HepG2 (cell line): Measurements from ENCODE around the gene SLC25A45. TPM values are rescaled to one million over a fixed set of nuclear protein-coding genes. Genes with fewer than 3 reads are reported as not detected.
A peak's percentile ranks its signal among the peaks of the same experiment; 100 is the strongest.

Experiments
- BCL6 ChIP-seq: IDR thresholded peaks from 2 replicates; pipeline ENCODE4 v1.6.1; 2016; ENCODE audit warnings: missing genetic modification reagents, missing compliant biosample characterization
- CBX5 ChIP-seq: sonication (generic); formaldehyde crosslinking; IDR thresholded peaks from 2 replicates; pipeline ENCODE4 v1.4.0; 2020; ENCODE audit warnings: missing genetic modification reagents, borderline replicate concordance
- CCAR2 ChIP-seq: fragments of 200-400 bp; formaldehyde crosslinking; optimal IDR thresholded peaks from 2 replicates; pipeline ENCODE3; 2018; ENCODE audit warnings: low read depth, mild to moderate bottlenecking, low read length, moderate library complexity
- CREM ChIP-seq, 2 experiments: sonication (generic) in 1 of 2; formaldehyde crosslinking in 1 of 2; IDR thresholded peaks; 2 replicates each; pipeline versions ENCODE4 v1.4.0 to v1.6.1; 2016 to 2020; ENCODE audit warnings: antibody characterized with exemption in 1 of 2, mild to moderate bottlenecking in 1 of 2, missing genetic modification reagents in 1 of 2
- FOSL2 ChIP-seq: sonication (generic); formaldehyde crosslinking; IDR thresholded peaks from 2 replicates; pipeline ENCODE4 v1.4.0; 2020; ENCODE audit warnings: missing genetic modification reagents
- FOXA3 ChIP-seq: IDR thresholded peaks from 2 replicates; pipeline ENCODE4 v1.6.1; 2016; ENCODE audit warnings: missing genetic modification reagents, missing compliant biosample characterization
- HMG20A ChIP-seq: IDR thresholded peaks from 2 replicates; pipeline ENCODE4 v1.6.1; 2016; ENCODE audit warnings: borderline replicate concordance
- HNRNPUL1 ChIP-seq: fragments of 200-400 bp; formaldehyde crosslinking; IDR thresholded peaks from 2 replicates; pipeline ENCODE4 v1.6.1; 2017; ENCODE audit warnings: low read depth, mild to moderate bottlenecking, low read length, moderate library complexity
- HOXD1 ChIP-seq: sonication (generic); formaldehyde crosslinking; IDR thresholded peaks from 2 replicates; pipeline ENCODE4 v1.5.0; 2020; ENCODE audit warnings: missing genetic modification reagents
- NFKB2 ChIP-seq: sonication (generic); formaldehyde crosslinking; IDR thresholded peaks from 2 replicates; pipeline ENCODE4 v1.4.0; 2020; ENCODE audit warnings: missing genetic modification reagents, borderline replicate concordance
- RARA ChIP-seq: IDR thresholded peaks from 2 replicates; pipeline ENCODE4 v1.6.1; 2016; ENCODE audit warnings: missing genetic modification reagents, missing compliant biosample characterization
- RFX3 ChIP-seq: IDR thresholded peaks from 2 replicates; pipeline ENCODE4 v1.6.1; 2016; ENCODE audit warnings: missing biosample characterization, missing genetic modification reagents
- RORA ChIP-seq: sonication (generic); formaldehyde crosslinking; IDR thresholded peaks from 2 replicates; pipeline ENCODE4 v1.5.0; 2020; ENCODE audit warnings: mild to moderate bottlenecking, missing genetic modification reagents, moderate library complexity
- ZBTB14 ChIP-seq: sonication (generic); formaldehyde crosslinking; IDR thresholded peaks from 2 replicates; pipeline ENCODE4 v1.4.0; 2020; ENCODE audit warnings: missing genetic modification reagents
- ZBTB42 ChIP-seq: sonication (generic); formaldehyde crosslinking; IDR thresholded peaks from 2 replicates; pipeline ENCODE4 v1.5.0; 2020; ENCODE audit warnings: mild to moderate bottlenecking, missing genetic modification reagents
- ZFP41 ChIP-seq: sonication (generic); formaldehyde crosslinking; IDR thresholded peaks from 2 replicates; pipeline ENCODE4 v1.4.0; 2020; ENCODE audit warnings: mild to moderate bottlenecking, missing genetic modification reagents, borderline replicate concordance
- ZNF253 ChIP-seq: sonication (generic); formaldehyde crosslinking; IDR thresholded peaks from 2 replicates; pipeline ENCODE4 v1.8.0; 2022; ENCODE audit warnings: mild to moderate bottlenecking, missing genetic modification reagents, borderline replicate concordance
- ZNF263 ChIP-seq: sonication (generic); formaldehyde crosslinking; IDR thresholded peaks from 2 replicates; pipeline ENCODE4 v1.4.0; 2020; ENCODE audit warnings: missing genetic modification reagents
- ZNF563 ChIP-seq: sonication (generic); formaldehyde crosslinking; IDR thresholded peaks from 2 replicates; pipeline ENCODE4 v1.8.0; 2022; ENCODE audit warnings: mild to moderate bottlenecking, moderate library complexity, missing genetic modification reagents
- polyA plus RNA-seq, 8 experiments: library from polyadenylated mRNA; depleted of rRNA in 3 of 8; stranded (reverse) in 7 of 8; unstranded in 1 of 8; fragments of >200 nt; fragmentation: Illumina TruSeq in 4 of 8; extraction: Trizol in 4 of 8; gene quantifications; 2 replicates each; pipeline versions ENCODE4 v1.2.1 to v1.2.3, GENCODE V29; 2011 to 2016; ENCODE audit warnings: low read depth in 4 of 8, missing spikeins in 1 of 8, mixed read lengths in 1 of 8; ENCODE audit not compliant: insufficient read depth in 1 of 8
- total RNA-seq, 5 experiments: library from RNA; depleted of rRNA; stranded (reverse); fragments of >200 nt; fragmentation: Illumina TruSeq; extraction: Trizol; gene quantifications; 2 replicates each; pipeline ENCODE4 v1.2.3, GENCODE V29; 2016; ENCODE audit warnings: low read depth in 1 of 5
- TF ChIP-seq, protein P1 (sequence below): sonication (generic); formaldehyde crosslinking; IDR thresholded peaks from 2 replicates; pipeline ENCODE4 v1.4.0; 2020; ENCODE audit warnings: missing genetic modification reagents
- TF ChIP-seq, protein P2 (sequence below): sonication (generic); formaldehyde crosslinking; IDR thresholded peaks from 2 replicates; pipeline ENCODE4 v1.5.0; 2020; ENCODE audit warnings: mild to moderate bottlenecking, missing genetic modification reagents, borderline replicate concordance
- TF ChIP-seq, protein P3 (sequence below): sonication (generic); formaldehyde crosslinking; IDR thresholded peaks from 2 replicates; pipeline ENCODE4 v1.4.0; 2020; ENCODE audit warnings: mild to moderate bottlenecking, missing genetic modification reagents

Gene SLC25A45
- total and polyA plus RNA-seq, 2 of the 13 experiments (the other 11 are each of a cell fraction or from before 2014, with no cell fraction given) = 1.2 to 3.4 TPM

GRCh38 chr11:65401803-65402248, 19.4 kb upstream of the SLC25A45 start (continued):
- TF ChIP-seq, protein P1, sequence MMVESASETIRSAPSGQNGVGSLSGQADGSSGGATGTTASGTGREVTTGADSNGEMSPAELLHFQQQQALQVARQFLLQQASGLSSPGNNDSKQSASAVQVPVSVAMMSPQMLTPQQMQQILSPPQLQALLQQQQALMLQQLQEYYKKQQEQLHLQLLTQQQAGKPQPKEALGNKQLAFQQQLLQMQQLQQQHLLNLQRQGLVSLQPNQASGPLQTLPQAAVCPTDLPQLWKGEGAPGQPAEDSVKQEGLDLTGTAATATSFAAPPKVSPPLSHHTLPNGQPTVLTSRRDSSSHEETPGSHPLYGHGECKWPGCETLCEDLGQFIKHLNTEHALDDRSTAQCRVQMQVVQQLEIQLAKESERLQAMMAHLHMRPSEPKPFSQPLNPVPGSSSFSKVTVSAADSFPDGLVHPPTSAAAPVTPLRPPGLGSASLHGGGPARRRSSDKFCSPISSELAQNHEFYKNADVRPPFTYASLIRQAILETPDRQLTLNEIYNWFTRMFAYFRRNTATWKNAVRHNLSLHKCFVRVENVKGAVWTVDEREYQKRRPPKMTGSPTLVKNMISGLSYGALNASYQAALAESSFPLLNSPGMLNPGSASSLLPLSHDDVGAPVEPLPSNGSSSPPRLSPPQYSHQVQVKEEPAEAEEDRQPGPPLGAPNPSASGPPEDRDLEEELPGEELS (CRISPR knock-in tag) = peak; percentile 45
- TF ChIP-seq FOSL2 (CRISPR knock-in tag) = no peak
- no peak for TF ChIP-seq ZFP41
- no peak for TF ChIP-seq HMG20A (CRISPR knock-in tag)
- no peak for TF ChIP-seq RORA (CRISPR knock-in tag)
- TF ChIP-seq ZNF563 (CRISPR knock-in tag) = no peak
- TF ChIP-seq ZNF263 = no peak
- TF ChIP-seq RARA (CRISPR knock-in tag) = peak; percentile 59
- TF ChIP-seq ZNF253 (CRISPR knock-in tag) = no peak
- TF ChIP-seq FOXA3 (CRISPR knock-in tag) = peak; percentile 61; the same call in 1 of the 2 replicates
- 0 out of 2 replicates have a peak, but pooled peaks have one; percentile 12 for TF ChIP-seq CREM (IDR thresholded peaks at IDR 0.05)
- no peak for TF ChIP-seq CREM (CRISPR knock-in tag; IDR thresholded peaks at IDR 0.05)
- no peak for TF ChIP-seq ZBTB42
- TF ChIP-seq ZBTB14 = no peak
- TF ChIP-seq CBX5 = no peak
- TF ChIP-seq RFX3 (CRISPR knock-in tag) = no peak
- TF ChIP-seq HOXD1 (CRISPR knock-in tag) = no peak
- TF ChIP-seq, protein P2, sequence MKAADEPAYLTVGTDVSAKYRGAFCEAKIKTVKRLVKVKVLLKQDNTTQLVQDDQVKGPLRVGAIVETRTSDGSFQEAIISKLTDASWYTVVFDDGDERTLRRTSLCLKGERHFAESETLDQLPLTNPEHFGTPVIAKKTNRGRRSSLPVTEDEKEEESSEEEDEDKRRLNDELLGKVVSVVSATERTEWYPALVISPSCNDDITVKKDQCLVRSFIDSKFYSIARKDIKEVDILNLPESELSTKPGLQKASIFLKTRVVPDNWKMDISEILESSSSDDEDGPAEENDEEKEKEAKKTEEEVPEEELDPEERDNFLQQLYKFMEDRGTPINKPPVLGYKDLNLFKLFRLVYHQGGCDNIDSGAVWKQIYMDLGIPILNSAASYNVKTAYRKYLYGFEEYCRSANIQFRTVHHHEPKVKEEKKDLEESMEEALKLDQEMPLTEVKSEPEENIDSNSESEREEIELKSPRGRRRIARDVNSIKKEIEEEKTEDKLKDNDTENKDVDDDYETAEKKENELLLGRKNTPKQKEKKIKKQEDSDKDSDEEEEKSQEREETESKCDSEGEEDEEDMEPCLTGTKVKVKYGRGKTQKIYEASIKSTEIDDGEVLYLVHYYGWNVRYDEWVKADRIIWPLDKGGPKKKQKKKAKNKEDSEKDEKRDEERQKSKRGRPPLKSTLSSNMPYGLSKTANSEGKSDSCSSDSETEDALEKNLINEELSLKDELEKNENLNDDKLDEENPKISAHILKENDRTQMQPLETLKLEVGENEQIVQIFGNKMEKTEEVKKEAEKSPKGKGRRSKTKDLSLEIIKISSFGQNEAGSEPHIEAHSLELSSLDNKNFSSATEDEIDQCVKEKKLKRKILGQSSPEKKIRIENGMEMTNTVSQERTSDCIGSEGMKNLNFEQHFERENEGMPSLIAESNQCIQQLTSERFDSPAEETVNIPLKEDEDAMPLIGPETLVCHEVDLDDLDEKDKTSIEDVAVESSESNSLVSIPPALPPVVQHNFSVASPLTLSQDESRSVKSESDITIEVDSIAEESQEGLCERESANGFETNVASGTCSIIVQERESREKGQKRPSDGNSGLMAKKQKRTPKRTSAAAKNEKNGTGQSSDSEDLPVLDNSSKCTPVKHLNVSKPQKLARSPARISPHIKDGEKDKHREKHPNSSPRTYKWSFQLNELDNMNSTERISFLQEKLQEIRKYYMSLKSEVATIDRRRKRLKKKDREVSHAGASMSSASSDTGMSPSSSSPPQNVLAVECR (CRISPR knock-in tag) = peak; percentile 15; the same call in 1 of the 2 replicates
- no peak for TF ChIP-seq CCAR2
- no peak for TF ChIP-seq NFKB2
- TF ChIP-seq, protein P3, sequence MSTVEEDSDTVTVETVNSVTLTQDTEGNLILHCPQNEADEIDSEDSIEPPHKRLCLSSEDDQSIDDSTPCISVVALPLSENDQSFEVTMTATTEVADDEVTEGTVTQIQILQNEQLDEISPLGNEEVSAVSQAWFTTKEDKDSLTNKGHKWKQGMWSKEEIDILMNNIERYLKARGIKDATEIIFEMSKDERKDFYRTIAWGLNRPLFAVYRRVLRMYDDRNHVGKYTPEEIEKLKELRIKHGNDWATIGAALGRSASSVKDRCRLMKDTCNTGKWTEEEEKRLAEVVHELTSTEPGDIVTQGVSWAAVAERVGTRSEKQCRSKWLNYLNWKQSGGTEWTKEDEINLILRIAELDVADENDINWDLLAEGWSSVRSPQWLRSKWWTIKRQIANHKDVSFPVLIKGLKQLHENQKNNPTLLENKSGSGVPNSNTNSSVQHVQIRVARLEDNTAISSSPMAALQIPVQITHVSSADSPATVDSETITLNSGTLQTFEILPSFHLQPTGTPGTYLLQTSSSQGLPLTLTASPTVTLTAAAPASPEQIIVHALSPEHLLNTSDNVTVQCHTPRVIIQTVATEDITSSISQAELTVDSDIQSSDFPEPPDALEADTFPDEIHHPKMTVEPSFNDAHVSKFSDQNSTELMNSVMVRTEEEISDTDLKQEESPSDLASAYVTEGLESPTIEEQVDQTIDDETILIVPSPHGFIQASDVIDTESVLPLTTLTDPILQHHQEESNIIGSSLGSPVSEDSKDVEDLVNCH = no peak
- TF ChIP-seq HNRNPUL1 = no peak
- TF ChIP-seq BCL6 (CRISPR knock-in tag) = peak; percentile 10; the same call in 1 of the 2 replicates
